Measurements from ENCODE around the gene FSTL3.

GRCh38 chr19:718251-718951, 42.2 kb downstream of the FSTL3 start:
- TF ChIP-seq CTBP1 (IDR thresholded peaks at IDR 0.05; ENCODE audit: borderline replicate concordance) (no peak), FOXK2 (IDR thresholded peaks at IDR 0.05) (no peak), ZNF384 (IDR thresholded peaks at IDR 0.05) (no peak)

Data from HEK293T (cell line).